GM10847 (cell line): ENCODE data around the gene SERPIND1.

ENCODE experiments used
- POLR2A ChIP-seq: IDR thresholded peaks from 2 replicates; pipeline ENCODE4 v1.6.1; 2011; ENCODE audit not compliant: insufficient read length; ENCODE audit errors: extremely low read depth

Gene SERPIND1, protein sequence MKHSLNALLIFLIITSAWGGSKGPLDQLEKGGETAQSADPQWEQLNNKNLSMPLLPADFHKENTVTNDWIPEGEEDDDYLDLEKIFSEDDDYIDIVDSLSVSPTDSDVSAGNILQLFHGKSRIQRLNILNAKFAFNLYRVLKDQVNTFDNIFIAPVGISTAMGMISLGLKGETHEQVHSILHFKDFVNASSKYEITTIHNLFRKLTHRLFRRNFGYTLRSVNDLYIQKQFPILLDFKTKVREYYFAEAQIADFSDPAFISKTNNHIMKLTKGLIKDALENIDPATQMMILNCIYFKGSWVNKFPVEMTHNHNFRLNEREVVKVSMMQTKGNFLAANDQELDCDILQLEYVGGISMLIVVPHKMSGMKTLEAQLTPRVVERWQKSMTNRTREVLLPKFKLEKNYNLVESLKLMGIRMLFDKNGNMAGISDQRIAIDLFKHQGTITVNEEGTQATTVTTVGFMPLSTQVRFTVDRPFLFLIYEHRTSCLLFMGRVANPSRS

DNA sequence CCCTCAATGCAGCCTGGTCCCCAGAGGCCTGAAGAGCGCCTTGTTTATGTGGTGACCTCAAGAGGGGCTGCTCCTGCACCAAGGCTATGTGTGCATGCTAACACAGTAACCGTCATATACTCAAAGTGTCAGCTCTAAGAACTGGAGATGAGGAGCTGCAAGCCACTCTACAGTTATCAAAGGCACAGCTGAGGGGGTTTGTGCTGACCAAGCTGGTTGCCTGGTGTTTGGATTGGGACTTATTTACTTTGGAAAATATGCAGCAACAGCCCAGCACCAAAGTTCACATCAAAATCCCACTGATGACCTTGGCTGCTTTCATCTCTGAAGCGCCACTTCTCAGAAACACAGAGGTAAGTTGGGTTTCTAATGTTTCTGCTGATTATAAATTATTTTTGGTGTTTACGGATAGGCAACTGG is at the start of gene SERPIND1:
SERPIND1 (plus strand) TSS at position 321 of the 420 bp plus-strand sequence. CDS start 5,200 bp downstream, outside the sequence.
- no peak for TF ChIP-seq POLR2A

DNA sequence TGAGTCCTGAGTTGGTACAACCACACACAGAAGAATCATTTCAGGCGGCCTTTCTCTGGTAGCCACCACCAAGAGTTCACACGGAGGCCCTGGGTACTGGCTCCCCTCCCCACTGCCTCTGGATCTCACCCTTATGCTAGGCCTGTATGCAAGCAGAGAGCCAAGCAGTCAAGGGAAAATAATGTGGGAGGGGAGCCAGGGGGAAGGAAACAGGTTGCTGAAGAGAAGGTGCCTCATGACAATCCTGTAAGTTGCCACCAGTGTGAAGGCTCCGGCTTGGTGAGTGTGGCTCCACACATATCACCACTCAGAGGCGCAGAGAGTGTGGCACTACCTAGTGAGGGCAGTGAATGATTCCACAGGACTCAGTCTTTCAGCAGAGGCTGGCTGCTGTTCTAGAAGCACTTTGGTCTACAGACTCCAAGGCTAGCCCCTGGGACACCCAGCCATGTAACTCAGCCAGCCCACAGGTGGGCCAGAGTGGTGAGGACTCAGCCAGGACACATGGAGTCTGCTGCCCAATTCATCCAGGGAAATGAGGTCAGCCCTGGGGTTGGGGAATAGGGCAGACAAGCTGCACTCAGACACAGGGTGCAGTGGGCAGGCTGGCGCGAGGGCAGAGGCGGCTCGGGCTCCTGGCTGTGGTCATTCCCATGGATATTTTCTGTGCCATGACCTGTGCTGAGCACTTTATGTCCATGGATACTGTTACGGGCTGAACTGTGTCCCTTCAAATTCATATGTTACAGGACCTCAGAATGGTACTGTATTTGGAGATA is 49.0 kb upstream of the SERPIND1 start:
- TF ChIP-seq POLR2A = no peak

DNA sequence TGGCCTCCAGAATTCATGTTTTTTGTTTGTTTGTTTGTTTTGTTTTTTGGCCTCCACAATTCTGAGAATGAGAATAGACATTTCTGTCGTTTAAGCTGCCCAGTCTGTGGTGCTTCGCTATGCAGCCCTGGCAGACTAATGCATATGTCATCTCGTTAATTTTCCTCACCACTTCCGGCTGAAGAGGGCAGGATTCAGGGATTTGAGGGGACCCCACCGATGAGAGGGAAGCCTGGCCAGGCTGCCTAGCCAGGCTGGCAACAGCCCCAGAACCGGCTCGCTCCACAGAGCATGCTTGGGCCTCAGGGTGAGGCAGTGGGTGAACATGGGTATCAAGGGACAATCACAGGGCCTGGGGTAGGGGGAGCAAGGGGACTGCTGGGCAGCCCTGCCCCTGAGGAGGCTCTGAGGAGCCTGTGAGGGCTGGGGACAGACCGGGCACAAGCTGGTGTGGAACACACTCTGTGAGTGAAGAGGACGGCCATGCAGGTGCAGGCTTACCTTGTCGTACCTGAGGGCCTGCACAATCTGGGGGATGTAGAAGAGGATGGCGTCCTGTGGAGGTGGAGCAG is 47.8 kb upstream of the SERPIND1 start:
- TF ChIP-seq POLR2A = no peak

DNA sequence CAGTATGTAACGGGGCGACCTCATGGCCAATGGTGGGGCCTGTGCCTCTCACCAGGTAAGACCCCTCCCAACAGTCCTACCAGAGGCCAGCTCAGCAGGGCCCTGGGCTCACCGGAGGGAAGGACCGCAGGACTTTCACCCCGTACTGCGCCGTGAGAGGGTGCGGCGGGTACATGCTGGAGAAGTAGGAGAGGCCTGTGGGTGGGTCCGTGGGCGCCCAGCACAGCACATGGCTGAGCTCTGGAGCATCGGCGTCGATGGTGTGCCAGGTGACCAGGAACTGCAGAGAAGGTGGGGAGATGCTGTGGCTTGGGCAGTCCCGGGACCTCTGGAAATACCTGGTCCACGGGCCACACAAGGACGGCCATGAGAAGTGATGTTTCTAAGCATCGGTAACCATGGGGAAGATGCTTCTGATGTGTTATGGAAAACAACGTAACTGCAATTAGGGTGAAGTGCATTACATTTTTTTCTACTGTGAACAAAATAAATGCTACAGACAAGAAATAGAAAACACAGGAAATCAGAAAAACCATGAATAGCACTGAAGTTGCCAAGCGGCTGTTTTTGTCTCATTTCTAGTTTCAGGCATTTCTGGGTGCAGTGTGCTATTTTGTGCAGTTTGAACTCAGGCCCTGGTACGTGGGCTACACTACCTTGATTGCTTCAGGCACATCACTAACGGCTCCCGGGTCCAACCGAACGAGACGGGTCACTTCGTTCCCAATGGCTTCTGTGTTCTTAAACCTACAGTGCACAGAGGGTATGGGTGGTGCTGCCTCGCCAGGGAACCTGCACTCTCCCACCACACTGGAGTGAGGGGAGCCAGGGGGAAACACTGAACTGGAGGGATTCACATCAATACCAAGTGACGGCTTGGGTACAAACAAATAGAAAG is 46.5 kb upstream of the SERPIND1 start:
- TF ChIP-seq POLR2A = no peak

DNA sequence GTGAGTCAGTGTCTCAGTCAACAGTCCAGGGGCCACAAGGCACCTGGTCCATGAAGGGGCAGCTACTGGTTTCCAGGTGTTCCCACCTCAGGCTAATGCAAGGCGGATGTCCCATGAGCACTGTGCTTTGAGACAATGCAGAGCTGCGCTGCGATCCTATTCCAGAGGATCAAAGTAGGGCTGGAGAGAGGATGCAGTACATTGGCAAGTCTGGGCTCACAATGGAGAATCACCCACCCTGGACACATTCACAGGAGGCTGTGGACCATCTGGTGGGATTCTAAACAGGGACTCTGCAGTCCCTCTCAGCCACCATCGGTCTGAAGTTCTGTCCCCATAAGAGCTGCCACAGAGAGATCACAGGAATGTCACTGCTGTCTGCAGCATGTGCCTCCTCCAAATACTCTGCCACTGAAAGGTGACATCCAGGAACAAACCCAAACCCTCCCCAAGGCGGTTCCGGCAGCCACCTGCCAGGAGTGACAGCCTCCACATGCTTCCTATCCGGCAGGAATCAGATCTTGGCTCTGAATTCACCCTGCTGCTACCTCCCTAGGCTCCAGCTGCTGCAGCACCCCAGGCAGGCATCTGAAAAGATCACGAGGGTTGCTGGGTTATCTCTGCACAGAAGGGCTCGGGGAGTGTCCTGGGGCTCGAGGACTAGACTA is 45.3 kb upstream of the SERPIND1 start:
- TF ChIP-seq POLR2A = no peak

DNA sequence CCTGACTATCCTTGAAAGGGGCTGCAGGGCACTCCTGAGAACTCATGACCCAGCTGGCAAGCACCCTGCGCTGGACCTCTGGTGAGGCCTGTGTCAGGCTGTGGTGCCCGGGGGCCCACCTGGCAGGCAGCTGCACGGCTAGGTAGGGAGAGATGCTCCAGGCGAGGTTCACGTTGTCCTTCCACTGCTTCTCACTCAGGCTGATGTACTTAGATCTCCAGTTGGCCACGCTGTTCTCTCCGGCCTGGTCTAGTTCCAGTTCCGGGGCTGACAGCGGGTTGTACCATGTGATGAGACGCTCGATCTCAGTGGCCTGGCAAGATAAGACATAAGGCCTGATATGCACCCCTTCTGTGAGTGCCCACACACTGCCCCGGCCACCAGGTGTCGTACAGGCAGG is 44.7 kb upstream of the SERPIND1 start:
- TF ChIP-seq POLR2A = no peak

DNA sequence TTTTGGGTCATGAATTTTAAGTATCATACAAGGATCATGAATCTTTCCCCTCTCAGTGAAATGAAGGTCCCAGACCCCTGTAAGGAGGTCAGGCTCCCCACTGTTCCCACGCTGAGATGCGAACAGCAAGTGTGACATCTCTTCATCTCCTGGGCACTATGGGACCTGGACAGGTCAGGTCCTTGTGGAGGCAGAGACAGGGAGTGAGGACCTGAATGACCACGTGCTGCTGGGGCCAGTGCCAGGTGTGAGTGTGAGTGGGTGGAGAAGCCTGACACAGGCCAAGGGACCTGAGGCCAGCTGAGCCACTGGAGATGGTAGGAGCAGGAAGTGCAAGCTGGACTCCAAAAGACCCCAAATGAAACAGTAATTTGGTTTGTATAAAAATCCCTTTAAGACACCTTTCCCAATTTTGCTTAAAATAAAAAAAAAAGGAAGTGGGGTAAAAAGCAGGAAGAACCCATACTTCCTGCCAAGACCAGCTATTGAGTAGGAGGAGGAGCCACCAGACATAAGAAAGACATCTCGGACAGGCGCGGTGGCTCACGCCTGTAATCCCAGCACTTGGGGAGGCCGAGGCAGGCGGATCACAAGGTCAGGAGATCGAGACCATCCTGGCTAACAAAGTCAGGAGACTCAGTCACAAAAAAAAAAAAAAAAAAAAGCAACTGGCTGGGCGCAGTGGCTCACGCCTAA is 35.4 kb upstream of the SERPIND1 start:
- TF ChIP-seq POLR2A = no peak

DNA sequence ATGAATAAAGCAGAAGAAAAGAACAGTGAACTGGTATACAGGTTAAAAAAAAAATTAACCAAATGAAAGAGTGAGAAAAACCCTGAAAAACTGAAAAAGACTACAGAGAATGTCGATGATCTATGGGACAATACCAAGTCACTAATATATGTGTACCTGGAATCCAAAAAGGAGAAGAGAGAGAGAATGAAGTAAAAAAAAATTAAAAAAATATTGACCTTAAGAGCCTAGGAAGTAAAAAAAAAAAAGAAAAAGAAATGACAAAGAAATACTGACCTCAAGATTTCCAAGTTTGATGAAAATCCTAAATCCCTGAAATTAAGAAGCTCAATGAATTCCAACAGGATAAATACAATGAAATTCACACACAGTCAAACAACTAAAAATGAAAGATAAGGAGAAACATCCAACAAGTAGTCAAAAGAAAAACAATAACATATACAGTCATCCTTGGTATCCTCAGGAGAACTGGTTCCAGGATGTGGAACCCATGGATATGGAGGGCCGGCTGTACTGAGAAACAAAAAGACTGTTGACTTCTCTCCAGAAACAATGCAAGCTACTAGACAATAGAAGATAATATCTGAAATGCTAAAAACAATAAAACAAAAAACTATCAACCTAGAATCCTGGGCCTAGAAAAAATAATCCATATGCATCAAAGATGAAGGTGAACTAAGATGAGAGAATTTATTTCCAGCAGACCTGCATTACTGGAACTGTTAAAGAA is 33.5 kb upstream of the SERPIND1 start:
- no peak for TF ChIP-seq POLR2A

DNA sequence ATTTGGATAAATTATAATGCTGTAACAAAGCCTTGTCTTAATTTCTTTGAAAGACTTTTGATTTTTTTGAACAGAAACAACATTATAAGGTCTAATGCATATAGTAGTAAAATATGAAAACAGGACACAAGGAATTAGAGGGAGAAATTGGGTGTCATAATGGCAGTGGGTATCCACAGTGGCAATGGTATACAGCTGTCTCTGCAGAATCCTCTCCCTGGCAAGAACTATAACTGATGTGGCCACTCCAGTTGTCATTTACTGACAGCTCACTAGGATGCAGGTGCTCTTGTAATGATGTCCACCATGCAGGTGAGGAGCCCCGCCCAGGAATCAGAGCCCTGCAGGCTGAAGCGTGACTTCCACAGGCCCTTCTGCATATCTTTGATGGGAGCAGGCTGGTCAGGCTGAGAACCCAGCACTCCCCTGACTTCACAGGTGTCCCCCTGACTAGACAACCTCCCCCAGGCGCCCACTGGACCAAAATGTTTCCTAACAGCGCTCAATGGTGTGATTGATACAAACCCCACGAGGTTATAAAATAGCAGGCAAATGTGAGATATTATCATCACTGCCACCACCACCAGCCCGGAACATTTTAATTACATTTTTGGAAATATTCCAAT is 32.8 kb upstream of the SERPIND1 start:
- no peak for TF ChIP-seq POLR2A

DNA sequence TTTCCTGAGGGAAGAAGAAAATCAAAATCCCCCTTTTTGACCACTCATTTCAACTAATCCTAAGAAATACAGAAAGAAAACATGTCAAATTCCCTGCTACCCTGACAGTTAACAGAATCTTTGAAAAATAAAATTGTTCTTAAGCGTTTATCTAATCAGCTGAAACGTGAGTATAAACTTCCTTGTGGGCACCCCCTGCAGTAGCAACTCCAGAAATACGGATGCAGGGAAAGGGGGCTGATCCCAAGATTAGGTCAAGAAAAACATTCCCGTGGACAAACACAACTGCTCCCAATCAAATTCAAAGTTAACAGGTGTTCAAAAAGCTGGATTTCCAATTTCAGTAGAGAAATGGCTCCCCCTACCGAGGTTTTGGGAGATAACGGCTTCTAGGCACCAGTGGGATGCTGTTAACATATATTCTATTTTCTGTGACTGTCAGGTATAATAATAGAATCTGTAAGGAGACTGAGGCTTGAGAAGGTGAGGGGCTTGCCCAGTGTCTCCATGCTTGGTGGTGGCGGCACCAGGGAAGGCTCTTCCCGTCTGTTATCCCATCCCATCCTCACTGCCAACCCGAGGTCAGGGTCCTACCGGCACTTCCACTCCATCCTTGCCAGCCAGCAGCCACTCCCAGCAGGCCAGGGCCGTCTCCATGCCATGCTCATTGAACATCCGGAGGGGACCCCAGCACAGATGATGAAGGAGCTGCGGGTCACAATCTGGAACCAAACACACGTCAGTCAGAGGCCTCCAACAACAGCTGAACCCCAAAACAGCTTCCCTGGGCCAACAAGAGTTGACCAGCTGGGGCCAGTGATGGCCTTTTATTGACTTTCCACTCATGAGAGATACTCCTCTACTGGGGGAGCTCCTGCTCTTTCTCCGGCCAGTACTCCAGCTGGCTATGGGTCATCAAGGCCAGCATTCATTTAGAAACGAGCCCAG is 32.0 kb upstream of the SERPIND1 start:
- TF ChIP-seq POLR2A = no peak

DNA sequence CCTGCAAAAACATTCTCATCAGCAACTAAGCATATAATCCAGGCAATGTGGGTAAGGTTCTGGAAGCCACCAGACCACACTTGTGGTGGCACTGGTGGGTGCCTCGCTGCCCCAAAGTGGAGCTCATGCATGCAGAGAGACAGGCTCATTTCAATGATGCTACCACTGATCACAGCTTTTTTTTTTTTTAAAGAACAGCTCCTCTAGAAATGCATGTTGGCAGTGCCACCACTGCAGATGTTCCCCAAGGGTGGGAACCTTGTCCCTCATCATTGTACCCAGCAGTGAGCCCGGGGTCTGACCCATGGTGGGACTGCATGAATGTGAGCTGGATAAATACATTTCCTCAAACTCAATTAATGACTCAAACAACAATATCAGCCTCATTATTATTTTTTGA is 31.1 kb upstream of the SERPIND1 start:
- TF ChIP-seq POLR2A = no peak
